Iris pigment epithelial cell (primary cell): ENCODE measurements around the gene VAPA.
A peak's percentile ranks its signal among the peaks of the same experiment; 100 is the strongest.

Experiments
- DNase-seq: peaks from one replicate; pipeline ENCODE4 v3.0.0-alpha.2; 2011; ENCODE audit warnings: low read depth

Gene VAPA, protein sequence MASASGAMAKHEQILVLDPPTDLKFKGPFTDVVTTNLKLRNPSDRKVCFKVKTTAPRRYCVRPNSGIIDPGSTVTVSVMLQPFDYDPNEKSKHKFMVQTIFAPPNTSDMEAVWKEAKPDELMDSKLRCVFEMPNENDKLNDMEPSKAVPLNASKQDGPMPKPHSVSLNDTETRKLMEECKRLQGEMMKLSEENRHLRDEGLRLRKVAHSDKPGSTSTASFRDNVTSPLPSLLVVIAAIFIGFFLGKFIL

DNA sequence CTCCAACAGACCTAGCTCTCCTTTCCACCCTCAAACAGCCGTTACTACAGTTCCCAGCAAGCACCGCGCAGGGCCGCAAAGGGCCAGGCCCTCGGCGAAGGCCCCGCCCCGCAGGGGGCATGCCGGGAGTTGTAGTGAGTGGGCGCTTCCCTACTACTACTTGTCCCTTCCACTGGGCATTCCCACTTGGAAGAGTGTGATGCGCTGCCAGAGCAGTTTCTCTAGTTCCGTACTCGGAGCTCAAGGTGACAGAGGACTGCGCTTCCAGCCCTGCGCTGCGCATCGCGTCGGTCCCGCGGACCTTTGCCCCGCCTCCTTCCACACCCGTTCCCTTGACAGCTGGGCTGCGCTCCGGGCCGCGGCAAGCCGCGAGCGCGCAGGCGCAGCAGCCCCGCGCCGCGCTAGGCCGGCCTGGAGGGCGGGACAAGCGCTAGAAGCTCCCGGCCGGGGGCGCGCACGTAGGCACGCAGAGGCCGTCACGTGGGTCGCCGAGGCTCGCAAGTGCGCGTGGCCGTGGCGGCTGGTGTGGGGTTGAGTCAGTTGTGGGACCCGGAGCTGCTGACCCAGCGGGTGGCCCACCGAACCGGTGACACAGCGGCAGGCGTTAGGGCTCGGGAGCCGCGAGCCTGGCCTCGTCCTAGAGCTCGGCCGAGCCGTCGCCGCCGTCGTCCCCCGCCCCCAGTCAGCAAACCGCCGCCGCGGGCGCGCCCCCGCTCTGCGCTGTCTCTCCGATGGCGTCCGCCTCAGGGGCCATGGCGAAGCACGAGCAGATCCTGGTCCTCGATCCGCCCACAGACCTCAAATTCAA is at the start of gene VAPA:
Gene VAPA, plus strand, starts transcription at position 491 of the 808 bp plus-strand sequence. Its CDS starts 241 bp downstream, at position 732.
- peak; percentile 96 for DNase-seq

DNA sequence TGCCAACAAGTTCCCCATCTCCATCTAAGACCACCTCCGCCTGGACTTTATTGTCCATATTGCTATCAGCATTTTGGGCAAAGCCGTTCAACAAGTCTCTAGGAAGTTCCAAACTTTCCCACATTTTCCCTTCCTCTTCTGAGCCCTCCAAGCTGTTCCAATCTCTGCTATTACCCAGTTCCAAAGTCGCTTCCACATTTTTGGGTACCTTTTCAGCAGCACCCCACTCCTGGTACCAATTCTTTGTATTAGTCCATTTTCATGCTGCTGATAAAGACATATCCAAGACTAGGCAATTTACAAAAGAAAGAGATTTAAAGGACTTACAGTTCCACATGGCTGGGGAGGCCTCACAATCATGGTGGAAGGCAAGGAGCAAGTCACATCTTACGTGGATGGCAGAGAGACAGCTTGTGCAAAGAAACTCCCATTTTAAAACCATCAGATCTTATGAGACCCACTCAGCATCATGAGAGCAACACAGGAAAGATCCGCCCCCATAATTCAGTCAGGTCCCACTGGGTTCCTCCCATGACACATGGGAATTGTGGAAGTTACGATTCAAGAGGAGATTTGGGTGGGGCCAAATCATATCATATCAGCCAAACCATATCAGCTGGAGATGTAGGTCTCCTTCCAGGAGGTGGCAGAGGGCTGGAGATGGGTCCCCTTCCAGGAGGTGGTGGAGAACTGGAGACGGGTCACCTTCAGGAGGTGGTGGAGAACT is 47.9 kb upstream of the VAPA start:
- no peak for DNase-seq

DNA sequence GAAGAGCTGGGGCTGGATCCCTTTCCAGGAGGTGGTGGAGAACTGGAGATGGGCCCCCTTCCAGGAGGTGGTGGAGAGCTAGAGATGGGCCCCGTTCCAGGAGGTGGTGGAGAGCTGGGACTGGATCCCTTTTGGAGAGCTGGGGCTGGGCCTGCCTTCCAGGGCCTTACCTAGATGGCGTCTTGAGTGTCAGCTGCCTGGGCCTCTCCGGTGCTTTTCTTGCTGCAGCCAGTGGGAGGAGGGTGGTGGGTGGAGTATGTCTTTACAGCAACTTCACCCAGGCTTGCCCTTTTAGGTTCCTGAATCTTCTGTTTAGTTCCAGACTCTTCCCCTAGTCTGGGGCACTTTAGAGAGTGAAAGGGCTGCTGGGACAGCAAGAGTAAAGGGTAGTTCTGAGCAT is 47.2 kb upstream of the VAPA start:
- no peak for DNase-seq

DNA sequence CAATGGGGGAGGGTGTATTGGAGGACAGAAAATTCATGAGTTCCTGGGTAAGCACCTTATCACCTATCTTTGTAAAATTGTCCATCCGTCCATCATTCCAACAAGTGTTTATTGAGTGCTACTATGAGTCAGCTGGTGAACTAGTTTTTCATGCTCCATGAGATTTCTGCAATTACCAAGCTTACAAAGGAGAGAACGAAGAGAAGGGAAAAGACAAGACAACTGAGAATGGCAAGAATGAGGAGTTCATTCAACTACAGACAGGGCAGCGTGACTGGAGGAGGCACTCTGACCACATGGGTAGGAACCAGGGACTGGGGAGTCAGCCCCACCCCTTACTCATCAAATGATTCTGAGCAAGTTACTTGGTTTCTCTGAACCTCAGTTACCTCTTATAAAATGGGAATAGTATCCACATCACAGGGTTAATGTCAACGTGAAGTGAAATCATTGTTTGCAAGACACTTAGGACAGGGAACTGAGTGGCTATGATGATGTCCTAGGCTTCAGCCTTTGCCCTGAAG is 46.7 kb upstream of the VAPA start:
- DNase-seq, result no peak

DNA sequence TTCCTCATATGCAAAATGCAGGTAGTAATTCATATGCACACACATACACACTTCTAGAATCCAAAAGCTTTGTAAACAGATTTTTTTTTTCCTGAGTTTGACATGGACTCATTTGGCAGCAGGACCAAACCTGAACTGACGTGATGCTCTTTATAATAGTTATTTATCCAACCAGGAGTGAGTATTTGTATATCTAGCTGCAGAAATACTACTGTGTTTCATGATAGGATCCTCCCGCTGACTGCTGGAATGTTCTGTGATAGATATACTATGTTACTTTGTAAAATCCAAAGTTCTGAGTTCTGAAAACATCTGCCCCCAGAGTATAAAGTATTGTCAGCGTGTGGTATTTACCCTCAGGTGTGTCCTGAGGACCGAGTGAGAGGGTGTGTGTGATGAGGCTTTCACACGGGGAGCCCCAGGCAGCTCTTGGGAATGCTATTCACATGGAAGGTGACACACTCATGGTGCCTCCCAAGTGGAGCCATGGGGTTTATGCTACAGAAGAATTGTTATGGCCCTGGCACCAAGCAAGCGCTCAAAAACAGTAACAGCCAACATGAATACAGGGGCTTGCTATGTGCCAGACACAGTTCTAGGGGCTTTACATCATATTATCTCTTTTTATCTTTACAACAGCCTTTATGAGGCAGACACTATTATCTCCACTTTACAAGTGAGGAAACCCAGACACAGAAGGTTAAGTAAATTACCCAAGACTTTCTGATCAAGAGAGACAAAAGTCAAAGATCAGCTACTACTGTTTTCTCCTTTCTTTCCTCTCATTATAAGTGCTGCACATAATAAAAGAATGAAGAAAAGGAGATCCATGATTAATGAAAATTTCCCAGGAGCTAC is 44.7 kb upstream of the VAPA start:
- no peak for DNase-seq

DNA sequence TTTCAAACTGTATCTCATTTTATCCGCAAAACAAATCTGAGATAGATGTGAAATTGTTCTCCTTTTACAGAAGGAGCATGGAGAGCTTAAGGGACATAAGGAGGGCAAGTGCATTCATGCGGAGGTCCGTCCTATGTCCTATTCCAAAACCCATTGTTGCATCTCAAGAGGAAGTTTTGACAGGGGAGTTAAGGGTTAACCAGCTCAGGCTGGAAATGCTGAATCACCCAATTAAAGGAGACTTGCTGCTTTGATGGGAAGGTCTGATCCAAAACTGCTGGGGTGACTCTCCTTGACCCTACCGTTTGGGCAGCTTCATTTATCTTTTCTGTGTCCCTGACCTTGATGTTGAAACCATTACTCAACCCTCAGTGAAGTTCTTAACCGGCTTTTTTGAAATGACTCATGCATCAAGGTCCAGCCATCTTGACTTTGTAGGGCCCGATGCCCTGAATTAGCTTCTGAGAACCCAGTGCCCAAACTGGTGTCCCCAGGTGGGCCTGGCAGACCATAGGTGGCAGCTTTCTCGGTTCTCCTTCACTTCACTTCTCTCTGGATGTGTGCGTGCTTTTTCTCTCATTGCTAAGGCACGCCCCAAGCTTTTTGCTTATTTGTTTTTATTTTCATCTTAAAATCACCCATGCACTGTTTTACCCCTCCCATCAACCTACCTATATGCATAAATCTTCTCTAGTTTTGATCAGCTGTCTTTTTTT is 43.9 kb upstream of the VAPA start:
- peak; percentile 80 for DNase-seq

DNA sequence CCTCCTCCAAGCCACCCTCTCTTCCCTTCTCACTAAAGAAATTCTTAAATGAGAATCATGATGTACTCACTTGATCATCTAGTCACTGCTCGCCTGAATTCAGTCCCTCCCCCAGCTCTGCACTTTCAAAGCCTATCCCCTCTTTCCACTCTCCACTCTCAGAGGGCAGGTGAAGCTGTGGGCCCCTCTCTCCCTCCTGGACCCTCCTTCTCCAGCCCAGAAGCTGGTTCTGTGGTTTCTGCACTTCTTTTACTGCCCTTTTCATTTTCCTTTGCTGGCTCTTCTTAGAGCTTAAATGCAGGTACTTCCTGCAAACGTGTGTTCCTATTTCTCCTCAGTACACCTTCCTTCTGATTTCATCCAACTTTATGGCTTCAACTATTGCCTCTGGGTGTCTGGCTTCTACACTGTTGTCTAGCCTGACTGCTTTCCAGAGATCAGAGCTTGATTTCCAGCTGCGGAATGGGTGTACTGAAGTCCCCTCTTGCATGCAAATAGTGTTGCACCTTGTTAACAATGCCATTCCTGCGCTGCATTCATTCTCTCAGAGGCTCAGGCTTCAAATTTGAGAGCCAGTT is 43.3 kb upstream of the VAPA start:
- DNase-seq, result no peak

DNA sequence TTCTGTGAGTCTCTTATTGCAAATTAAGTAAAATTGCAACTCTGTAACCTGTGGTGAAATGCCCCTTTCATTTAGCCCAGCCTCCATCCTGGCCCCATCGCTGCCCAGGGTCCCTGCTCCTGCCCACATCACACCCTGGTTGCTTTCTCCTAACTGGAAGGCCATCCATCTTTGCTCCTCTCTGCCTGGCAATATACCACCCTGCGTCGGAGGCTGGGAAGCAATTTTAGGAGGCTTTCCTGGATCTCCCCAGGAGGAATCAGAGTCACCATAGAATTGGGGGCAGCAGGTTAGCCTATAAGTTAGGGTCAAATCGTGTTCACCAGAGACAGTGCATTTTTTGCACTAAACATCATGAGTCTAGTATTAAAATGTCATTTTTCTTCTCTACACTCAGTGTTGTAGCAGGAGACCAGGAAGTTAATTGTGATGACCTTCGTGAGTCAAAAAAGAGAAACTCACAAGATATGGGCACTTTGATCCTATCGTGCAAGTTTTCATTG is 42.5 kb upstream of the VAPA start:
- no peak for DNase-seq

DNA sequence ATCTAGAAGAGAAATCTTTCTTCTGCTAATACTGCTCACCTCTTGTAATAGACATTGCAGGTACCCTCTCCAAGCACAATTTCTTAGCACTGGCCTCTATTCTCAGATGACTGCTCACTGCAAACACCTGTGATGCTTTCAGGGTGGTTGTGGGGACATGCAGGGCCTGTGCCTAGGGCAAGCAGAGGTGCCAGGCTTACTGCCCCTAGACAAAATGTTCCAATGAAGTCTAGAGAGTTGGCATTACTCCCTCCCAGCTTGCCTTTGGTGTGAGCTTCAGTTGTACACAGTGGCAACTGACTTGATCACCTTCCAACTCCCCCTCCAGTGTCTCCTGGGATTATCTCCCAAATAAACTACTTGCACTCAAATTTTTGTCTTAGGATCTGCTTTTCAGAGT is 41.0 kb upstream of the VAPA start:
- no peak for DNase-seq

DNA sequence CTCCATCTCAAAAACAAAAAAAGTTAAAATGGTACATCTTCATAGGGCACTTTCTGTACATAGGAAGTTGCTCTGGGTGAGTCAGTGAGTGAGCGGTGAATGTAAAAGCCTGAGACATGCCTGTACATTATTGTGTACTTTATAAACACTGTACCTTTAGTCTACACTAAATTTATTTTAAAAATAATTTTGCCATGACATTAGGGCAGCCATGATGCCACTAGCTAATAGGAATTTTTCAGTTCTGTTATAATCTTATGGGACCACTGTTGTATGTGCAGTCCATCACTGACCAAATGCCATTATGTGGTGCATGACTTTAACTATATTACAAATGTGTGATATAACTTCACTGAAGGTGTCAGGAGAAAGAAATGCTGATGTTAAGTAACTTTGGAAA is 39.1 kb upstream of the VAPA start:
- peak; percentile 33 for DNase-seq

DNA sequence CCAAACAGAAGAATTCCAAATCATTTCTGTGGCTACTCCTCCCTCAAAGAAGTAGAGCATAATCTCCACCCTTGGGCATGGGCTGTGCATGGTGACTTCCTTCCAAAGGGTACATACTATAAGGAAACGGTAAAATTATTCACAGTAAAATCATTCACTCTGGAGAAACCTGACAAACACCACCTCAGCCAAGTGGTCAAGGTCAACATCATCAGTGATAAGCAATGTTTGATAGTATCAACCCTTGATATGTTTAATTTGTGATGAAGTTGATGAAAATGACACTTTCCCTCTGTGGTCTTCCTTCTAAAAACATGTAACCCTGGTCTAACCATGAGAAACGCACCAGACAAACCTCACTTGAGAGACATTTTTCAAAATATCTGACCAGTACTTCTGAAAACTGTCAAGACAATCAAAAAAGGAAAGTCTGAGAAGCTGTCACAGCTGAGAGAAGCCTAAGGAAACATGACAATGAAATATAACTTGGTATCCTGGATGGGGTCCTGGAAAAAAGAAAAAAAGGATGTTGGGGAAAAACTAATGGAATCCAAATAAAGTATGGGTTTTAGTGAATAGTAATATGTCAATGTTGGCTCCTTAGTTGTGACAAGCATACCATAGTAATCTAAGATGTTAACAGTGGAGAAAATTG is 37.5 kb upstream of the VAPA start:
- DNase-seq, result no peak

DNA sequence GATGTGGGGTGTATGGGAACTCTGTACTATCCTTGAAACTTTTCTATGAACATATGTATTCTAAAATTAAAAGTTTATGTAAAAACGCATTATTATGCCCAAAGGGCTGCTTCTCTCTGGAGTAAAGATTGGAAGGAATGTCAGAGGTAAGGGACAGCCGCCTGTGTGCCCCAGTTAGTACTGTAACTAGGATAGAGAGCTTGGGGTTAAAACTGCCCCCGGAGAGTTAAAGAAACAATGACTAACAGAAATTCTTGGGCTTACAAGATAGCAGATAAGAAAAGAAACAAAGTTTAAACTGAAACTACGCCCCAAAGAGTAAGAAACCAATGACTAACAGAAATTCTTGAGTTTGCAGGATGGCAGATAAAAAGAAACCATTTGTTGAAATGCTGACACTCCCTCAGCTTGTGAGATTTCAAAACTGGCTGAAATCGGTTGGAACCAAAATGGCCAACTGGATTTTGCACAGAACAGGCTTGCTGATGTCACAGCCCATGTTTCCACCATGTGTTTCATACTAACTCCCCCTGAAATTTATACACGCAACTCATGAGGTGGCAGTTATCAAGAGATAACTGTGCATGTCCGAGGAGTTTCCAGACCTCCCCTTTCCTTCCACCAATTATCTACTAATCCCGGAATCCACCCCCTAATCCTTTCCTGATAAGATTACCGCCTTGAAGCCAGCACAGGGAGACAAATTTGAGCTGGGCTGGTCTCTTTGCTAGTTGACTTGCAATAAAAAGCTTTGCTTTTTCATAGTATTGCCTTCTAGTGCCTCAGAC is 36.8 kb upstream of the VAPA start:
- peak; percentile 97 for DNase-seq

DNA sequence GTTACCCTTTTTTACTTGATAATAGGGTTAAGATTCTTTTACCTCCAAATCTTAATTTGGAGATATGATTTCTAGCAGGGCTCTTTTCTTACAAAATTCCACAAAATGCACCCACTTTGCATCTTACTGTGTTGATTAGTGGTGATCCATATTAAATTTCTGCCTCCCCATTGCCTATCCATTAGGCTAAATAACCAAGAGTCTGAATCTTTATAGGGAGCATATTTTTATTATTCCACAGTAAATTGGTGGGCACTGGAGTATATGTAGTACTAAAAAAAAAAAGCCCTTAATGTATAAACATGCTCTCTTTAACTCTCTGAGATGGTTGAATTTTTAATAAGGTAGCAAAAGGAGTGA is 36.2 kb upstream of the VAPA start:
- DNase-seq, result no peak

DNA sequence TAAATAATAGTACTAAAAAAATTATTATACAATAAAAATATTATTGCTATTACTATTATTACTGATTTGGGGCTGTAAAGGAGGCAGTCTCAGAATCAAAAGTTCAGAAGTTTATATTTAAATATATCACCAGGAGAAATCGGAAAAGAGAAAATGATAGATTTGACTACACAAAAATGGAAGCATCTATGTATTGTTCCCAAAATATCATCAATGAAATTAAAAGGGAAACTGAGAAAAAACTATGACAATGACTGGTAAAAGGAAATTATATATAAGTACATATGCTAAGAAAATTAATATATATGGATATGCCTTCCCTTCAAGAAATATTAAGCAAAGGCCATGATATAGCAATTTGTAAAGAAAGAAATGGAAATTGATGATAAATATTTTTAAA is 35.7 kb upstream of the VAPA start:
- DNase-seq, result no peak

DNA sequence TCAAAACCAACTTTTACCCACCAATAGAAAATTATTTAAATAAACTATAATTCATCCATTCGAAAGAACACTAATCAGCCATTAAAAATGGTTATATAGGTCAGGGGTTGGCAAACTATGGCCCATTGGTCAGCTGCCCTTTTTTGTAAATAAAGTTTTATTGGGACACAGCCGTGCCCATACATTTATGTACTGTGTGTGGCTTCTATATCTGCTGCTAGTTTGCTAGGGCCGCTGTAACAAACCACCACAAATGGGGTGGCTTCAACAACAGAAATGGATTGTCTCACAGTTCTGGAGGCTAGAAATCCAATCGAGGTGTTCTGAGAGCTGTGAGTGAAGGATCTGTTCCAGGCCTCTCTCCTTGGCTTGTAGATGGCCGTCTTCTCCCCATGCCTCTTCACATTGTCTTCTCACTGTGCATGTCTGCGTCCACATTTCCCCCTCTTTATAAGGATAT is 35.0 kb upstream of the VAPA start:
- no peak for DNase-seq

DNA sequence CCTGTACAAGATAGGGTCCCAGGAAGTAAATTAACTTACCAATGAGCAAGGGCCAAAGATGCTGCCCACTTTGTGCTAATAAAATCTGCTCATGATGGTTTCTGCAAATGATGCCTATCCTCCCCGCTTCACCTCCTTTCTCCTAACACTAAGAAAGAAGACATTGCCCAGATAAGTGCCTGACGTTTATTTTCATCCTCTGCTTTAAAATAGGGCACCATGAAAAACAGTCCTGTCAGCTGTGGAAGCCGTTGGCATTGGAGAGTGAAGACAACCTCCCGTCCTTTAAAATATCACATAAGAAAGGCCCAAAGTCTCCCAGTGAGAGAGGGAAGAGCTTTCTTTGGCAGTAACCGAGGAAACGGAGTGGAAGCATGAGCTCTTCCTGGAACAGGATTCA is 29.7 kb upstream of the VAPA start:
- no peak for DNase-seq

DNA sequence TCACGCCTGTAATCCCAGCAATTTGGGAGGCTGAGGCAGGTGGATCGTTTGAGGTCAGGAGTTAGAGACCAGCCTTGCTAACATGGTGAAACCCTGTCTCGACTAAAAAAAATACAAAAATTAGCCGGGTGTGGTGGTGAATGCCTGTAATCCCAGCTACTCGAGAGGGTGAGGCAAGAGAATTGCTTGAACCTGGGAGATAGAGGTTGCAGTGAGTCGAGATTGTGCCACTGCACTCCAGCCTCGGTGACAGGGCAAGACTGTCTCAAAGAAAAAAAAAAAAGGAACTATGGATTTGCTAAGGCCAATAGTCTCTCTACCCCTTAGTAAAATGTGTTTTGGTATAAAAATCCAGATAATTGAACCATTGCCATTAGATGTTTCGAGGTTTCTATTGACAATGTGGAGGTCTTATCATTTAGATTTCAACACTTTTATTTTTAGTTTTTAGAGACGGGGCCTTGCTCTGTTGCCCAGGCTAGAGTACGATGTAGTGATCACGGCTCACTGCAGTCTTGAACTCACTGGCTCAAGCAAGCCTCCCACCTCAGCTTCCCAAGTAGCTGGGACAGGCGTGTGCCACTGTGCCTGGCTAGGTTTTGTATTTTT is 29.2 kb upstream of the VAPA start:
- DNase-seq, result no peak

DNA sequence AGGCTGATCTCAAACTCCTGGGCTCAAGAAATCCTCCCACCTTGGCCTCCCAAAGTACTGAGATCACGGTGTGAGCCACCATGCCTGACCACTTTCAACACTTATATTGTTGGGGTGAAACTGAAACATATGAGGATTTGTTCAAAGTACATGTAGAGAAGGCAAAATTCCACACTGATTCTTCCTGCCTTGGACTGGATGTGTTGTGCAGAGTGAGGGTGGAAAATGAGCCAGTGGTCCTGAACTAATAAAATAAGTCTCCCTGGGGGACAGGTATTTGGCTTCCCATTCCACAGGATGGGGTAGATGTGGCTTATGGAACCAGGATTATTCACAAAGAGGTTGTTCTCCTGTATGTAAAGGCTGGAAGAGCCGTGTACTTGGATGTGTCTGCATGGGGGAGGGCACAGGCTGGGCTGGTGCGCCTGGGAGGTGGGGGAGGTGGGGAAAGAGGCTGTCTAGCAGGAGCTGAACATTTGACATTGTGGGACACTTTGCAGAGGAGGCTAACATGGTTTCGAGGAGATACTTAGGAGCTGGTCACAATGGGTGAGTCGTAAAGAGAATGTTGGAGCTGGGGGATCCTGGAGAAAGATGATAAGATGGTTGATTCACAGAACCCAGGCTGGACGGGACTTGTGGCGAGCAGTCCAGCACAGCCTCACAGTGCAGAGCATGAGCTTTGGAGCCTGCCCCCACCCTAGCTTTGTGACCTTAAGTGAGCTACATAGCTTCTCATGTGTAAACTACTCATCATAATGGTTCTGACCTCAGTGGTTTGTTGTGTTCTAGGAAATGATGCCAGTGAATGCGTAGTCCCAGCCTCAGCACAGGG is 28.4 kb upstream of the VAPA start, which contains the start of gene TXNDC2:
Gene TXNDC2, plus strand, starts transcription at position 804 of the 835 bp plus-strand sequence. CDS start 708 bp downstream, outside the sequence.
- DNase-seq, result peak; percentile 48
